GM10266 (cell line): ENCODE measurements around the gene PERM1.

Source experiments
- DNase-seq: peaks from one replicate; pipeline ENCODE4 v3.0.0; 2012; ENCODE audit errors: extremely low spot score
- TF ChIP-seq, protein P1 (sequence below): IDR thresholded peaks from 2 replicates; pipeline ENCODE4 v1.5.1; 2012; ENCODE audit warnings: mild to moderate bottlenecking, low read depth; ENCODE audit not compliant: control insufficient read depth, insufficient read depth; ENCODE audit errors: missing control alignments

PERM1 gene

DNA sequence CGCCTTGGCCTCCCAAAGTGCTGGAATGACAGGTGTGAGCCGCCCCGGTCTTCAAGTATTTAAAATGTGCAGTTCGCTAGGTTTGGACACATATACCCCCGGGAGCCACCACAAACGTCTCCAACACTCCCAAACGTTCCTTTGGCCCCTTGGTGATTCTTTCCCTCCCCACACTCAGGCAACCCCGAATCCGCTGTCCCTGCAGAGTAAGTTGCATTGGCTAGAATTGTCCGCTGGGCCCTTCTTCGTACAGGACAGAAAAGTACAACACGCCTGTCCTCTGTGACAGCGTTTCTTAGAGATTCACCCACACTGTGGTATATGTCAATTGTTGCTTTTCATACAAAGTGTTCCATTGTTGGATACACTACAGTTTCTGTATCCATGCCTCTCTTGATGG is 3.2 kb upstream of the PERM1 start:
- TF ChIP-seq, protein P1, sequence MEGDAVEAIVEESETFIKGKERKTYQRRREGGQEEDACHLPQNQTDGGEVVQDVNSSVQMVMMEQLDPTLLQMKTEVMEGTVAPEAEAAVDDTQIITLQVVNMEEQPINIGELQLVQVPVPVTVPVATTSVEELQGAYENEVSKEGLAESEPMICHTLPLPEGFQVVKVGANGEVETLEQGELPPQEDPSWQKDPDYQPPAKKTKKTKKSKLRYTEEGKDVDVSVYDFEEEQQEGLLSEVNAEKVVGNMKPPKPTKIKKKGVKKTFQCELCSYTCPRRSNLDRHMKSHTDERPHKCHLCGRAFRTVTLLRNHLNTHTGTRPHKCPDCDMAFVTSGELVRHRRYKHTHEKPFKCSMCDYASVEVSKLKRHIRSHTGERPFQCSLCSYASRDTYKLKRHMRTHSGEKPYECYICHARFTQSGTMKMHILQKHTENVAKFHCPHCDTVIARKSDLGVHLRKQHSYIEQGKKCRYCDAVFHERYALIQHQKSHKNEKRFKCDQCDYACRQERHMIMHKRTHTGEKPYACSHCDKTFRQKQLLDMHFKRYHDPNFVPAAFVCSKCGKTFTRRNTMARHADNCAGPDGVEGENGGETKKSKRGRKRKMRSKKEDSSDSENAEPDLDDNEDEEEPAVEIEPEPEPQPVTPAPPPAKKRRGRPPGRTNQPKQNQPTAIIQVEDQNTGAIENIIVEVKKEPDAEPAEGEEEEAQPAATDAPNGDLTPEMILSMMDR: no peak
- no peak for DNase-seq

DNA sequence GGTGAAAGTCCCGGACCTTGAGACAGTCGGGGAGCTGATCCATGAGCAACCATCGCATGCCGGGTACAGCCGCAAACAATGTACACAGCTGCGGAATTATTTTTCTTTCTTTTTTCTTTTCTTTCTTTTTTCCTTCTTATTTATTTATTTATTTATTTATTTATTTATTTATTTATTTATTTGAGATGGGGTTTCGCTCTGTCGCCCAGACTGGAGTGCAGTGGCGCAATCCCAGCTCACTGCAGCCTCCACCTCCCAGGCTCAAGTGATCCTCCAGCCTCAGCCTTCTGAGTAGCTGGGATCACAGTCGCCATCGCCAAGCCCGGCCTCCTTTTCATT is 2.6 kb upstream of the PERM1 start:
- TF ChIP-seq, protein P1: no peak

DNA sequence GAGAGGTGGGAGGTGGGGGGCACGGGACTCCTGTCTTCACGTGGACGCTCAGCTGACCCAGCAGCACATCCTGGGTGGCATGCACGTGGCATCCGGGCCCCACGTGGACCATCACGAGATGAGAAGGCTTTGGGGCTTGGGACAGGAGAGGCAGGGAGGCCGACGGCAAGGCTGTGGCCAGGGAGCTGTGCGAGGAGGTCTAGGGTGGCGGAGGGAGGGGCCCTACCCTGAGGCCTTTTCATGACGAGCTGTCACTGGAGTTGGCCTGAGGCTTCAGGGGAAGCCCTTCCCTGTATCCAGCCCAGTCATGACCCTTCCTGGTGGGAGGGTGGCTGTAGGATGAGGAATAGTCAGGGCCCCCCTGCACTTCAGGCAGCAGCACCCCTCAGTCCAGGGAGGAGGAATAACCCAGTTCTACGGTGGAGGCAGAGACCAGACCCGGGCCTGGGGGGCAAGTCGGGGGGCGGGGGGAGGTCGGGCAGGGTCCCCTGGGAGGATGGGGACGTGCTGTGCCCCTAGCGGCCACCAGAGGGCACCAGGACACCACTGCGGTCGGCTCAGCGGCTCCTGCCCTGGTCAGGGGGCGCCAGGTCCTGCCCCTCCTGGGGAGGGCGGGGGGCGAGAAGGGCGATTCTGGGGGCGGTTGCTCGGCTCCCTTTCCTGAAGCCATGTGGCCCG is 2.0 kb upstream of the PERM1 start:
- TF ChIP-seq, protein P1: peak; percentile 88
- DNase-seq: peak; percentile 85

More for the DNA sequence above, 2.6 kb upstream of the PERM1 start:
- no peak for DNase-seq

DNA sequence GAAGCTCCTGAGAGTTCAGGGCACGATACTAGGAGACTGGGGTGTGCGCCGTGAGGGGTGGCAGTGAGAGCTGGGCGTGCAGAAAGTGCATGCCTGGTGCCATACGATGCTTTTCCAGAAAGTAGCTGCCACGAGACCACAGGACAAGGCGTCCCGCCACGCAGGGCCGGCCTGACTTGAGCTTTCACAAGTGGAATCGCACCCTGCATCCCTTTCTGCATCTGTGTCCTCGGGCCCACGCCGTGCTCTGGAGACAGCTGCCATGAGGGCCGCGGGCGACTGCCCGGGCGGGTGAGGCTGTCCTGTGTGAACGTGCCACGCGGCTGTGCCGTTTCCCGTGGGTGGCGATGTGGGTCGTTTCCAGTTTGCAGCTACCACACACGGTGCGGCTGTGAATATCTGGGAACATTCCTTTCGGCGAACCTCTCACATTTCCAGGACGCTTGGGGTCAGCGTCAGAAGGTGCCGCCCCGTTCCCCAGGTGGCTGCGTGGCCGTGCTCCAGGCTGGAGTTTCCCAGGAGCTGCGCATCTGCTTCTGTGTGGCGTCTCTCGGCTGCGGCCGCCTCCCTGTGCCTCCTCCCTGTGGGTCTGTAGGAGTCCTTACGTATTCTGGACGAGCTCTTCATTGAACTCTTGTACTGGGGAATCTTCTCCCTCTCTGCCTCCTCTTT is 1.0 kb upstream of the PERM1 start:
- TF ChIP-seq, protein P1: no peak
- no peak for DNase-seq

DNA sequence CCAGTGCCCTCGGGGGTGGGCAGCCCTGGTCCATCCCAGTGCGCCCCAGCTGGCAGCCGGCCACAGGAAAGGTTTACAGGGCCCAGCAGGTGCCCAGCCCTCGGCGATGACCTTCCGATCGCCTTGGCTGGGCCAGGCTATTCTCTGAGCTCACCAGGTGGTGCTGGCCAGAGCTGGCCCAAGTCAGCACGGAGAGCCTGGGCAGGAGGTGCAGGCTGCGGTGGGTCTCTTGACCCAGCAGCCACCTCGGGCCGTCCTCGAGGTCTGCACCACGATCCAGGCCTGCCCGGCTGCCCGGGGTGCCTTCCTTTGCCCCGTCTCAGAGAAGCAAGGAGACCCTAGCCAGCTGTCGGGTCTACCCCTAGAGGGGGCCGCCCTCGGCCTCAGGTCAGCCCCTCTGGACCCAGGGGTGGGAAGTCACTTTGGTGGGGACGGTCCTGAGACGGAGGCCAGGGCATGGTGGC is 370 bp downstream of the PERM1 start:
- DNase-seq: no peak
- TF ChIP-seq, protein P1: no peak

DNA sequence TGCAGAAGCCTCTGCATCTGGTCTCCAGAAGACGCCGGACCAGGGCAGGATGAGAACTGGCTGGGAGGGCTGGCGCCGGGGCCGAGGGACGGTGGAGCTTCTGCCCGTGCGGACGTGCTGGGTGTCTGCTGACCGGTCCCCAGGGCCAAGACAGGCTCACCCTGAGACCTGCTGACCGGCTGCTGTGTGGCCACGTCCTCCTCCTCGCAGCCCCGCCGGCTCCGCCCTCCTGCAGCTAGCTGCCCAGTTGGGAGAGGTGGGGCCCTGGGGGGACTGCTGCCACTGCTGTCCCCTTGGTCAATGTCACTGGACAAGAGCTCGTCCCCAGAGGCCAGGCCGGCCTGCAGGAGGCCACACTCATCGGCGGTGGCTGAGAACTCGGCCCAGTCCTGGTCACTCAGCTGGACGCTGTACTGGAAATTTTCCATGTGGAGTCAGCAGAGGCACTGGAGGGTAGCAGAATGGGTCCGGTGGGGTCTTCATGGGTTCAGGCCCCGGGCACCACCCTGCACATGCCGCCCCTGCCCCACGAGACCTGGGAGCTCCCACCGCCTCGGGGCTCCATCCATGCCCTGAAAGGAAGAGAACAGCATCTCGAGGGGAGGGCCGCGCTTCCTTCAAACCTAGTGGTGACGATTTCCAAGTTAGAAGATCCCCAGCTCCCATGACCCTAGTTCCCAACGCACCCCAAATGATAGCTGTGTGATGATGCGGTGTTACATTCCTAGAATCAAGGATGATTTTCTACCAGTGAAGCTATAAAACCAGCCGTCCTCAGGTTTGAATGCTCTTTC is 1.1 kb downstream of the PERM1 start:
- no peak for DNase-seq
- TF ChIP-seq, protein P1: no peak
